Kidney glomerular epithelial cell (primary cell): ENCODE data around the gene WDFY4.

Source experiments
- DNase-seq: peaks from one replicate; lab custom pipeline; 2025; lab: John Stamatoyannopoulos, UW

WDFY4 gene

DNA sequence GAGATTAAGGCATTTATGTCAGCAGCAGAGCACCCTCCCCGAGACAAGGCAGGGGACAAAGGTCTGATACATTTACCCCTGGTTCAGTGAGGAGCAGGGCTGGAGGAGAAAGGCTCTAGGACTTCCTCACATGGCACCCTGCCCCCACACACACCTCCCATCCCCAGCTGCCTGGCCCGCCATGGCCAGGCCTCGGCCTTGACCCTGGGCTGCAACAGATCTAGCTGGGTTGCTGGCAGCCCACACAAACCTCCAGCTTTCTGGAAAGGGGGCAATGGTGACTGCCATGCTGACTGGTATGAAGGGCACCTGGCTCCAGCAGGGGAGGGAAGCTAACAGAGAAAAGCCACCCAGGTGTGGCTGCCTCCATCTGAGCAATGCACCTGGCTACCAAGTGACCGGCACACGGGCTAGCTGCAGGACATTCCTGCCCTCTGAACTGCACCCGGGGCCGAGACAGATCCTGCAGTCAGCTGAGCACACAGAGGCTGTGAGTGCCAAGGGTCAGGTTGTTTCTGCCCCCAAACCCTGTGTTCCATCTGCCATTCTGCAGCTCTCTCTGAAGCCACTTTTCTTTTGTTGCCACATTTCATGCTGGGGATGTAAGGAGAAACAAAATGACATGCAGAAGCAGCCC lies 340.8 kb downstream of the WDFY4 start:
- no peak for DNase-seq

DNA sequence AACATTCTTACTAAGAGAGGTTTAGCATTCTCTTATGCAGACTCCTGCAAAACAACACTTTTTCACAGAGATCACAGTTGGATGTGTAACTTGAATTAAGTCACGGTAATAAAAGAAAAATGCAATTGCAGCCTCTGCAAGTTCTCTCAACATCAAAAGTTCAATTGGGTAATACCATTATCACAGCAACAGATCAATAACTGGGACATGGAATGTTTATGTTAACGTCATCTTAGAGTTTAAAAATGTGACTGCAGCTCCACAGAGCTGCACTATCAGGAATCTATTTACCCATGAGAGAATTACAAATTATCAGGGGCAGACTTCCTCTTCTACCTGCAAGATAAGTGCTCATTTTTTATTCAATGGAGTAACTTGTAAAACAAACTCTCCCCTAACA lies 344.0 kb downstream of the WDFY4 start:
- DNase-seq: no peak

DNA sequence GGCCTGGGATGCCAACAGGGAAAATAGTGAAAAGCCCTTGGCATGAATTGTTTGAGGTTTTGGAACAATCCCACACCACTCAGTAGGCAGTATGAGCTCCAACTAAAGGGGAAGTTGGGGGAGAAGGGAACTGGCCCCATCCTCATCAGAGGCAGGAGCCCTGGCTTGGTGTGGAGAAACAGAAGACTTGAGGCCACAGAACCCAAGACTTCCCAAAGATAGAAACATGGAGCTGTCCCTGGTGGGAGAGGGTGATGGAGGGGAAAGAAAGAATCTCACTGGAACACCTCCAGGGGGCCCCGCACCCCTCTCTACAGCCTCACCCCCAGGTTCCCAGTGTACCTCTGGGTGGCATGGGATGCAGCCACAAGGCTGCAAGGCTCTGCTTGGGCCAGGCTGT lies 345.0 kb downstream of the WDFY4 start:
- no peak for DNase-seq
